MM.1S (cell line): ENCODE results near the gene ANKRD13A.
"Not testable (repeated sequence)": the region's sequence is repeated elsewhere in the genome, so short reads cannot be mapped to it uniquely, and the experiment has no call there.

Source experiments
- DNase-seq: peaks from one replicate; pipeline ENCODE4 v3.0.0-alpha.2; 2015
- H2AFZ ChIP-seq: fragments of 300-600 bp; sonication (generic); 2 replicates; pipeline ENCODE4 v1.6.0; 2016; ENCODE audit warnings: antibody characterized with exemption, low read length
- H3F3A ChIP-seq: fragments of 300-600 bp; sonication (generic); 2 replicates; pipeline ENCODE4 v1.6.1; 2016; ENCODE audit warnings: mild to moderate bottlenecking, antibody characterized with exemption, low read length, moderate library complexity, mixed read lengths; ENCODE audit not compliant: insufficient read depth
- H3K27ac ChIP-seq: fragments of 300-600 bp; sonication (generic); 2 replicates; pipeline ENCODE4 v1.5.1; 2016; ENCODE audit warnings: mild to moderate bottlenecking, low read length
- H3K27me3 ChIP-seq: fragments of 300-600 bp; sonication (generic); replicated peaks from 2 replicates; pipeline ENCODE4 v1.6.0; 2016; ENCODE audit warnings: low read length; ENCODE audit not compliant: insufficient read depth
- H3K36me3 ChIP-seq: fragments of 300-600 bp; sonication (generic); replicated peaks from 2 replicates; pipeline ENCODE4 v1.6.1; 2016; ENCODE audit warnings: mild to moderate bottlenecking, low read length, mixed read lengths; ENCODE audit not compliant: insufficient read depth
- H3K4me1 ChIP-seq: fragments of 300-600 bp; sonication (generic); 2 replicates; pipeline ENCODE4 v1.6.1; 2016; ENCODE audit warnings: low read length, mixed read lengths
- H3K4me2 ChIP-seq: fragments of 300-600 bp; sonication (generic); 2 replicates; pipeline ENCODE4 v1.6.0; 2016; ENCODE audit warnings: low read depth, low read length
- H3K4me3 ChIP-seq: fragments of 300-600 bp; sonication (generic); 2 replicates; pipeline ENCODE4 v1.5.1; 2016; ENCODE audit warnings: low read length, mixed read lengths
- H3K79me2 ChIP-seq: fragments of 300-600 bp; sonication (generic); 2 replicates; pipeline ENCODE4 v1.6.1; 2016; ENCODE audit warnings: mixed run types, low read length, mixed read lengths
- H3K9ac ChIP-seq: fragments of 300-600 bp; sonication (generic); 2 replicates; pipeline ENCODE4 v1.6.1; 2016; ENCODE audit warnings: low read length, mixed read lengths
- H3K9me2 ChIP-seq: fragments of 300-600 bp; sonication (generic); replicated peaks from 2 replicates; pipeline ENCODE4 v1.6.1; 2016; ENCODE audit warnings: mild to moderate bottlenecking, low read length, mixed read lengths; ENCODE audit not compliant: insufficient read depth
- H3K9me3 ChIP-seq: fragments of 300-600 bp; sonication (generic); replicated peaks from 2 replicates; pipeline ENCODE4 v1.6.1; 2016; ENCODE audit warnings: mild to moderate bottlenecking, low read length, mixed read lengths; ENCODE audit not compliant: insufficient read depth
- H4K20me1 ChIP-seq: fragments of 300-600 bp; sonication (generic); 2 replicates; pipeline ENCODE4 v1.6.1; 2016; ENCODE audit warnings: mild to moderate bottlenecking, low read length, moderate library complexity, mixed read lengths; ENCODE audit not compliant: insufficient read depth
- CTCF ChIP-seq: fragments of 300-600 bp; sonication (generic); IDR thresholded peaks from 2 replicates; pipeline ENCODE4 v1.5.1; 2016; ENCODE audit warnings: antibody characterized with exemption, low read length, mixed read lengths
- EZH2 ChIP-seq: fragments of 300-600 bp; sonication (generic); optimal IDR thresholded peaks from 2 replicates; pipeline ENCODE3; 2017; ENCODE audit warnings: low read depth, mild to moderate bottlenecking, antibody characterized with exemption, low read length, mixed read lengths
- EZH2phosphoT487 ChIP-seq: fragments of 300-600 bp; sonication (generic); IDR thresholded peaks from 2 replicates; pipeline ENCODE4 v1.6.1; 2018; ENCODE audit warnings: antibody characterized with exemption, low read length

The ANKRD13A gene

GRCh38 chr12:110050927-110051326 is 51.7 kb downstream of the ANKRD13A start:
- no peaks in the 10 kb centered on the region; the same call in 1 of the 2 replicates for H3K4me1 ChIP-seq
- no peak overlapping the region for H2AFZ ChIP-seq
- H3K36me3 ChIP-seq, result no peaks in the 10 kb centered on the region
- no peaks in the 10 kb centered on the region for H3K9me3 ChIP-seq
- H3K9me2 ChIP-seq, result no peaks in the 10 kb centered on the region
- H3F3A ChIP-seq, result no peaks in the 10 kb centered on the region; the same call in 1 of the 2 replicates
- H3K4me2 ChIP-seq, result no peak overlapping the region
- H3K4me3 ChIP-seq, result no peak overlapping the region
- H3K9ac ChIP-seq, result no peak overlapping the region
- H3K27me3 ChIP-seq, result no peaks in the 10 kb centered on the region
- no peak for DNase-seq
- no peaks in the 10 kb centered on the region for H4K20me1 ChIP-seq
- no peak overlapping the region for H3K27ac ChIP-seq
- no peak for TF ChIP-seq CTCF
- no peak for TF ChIP-seq EZH2
- H3K79me2 ChIP-seq, result peaks cover 20% of the 10 kb centered on the region

GRCh38 chr12:110055375-110056352 is 56.4 kb downstream of the ANKRD13A start:
- not testable (repeated sequence) for H4K20me1 ChIP-seq, H3K27me3 ChIP-seq, H2AFZ ChIP-seq, H3K9ac ChIP-seq, H3K27ac ChIP-seq, H3K9me3 ChIP-seq, H3F3A ChIP-seq, H3K79me2 ChIP-seq, H3K36me3 ChIP-seq, DNase-seq, H3K4me2 ChIP-seq, H3K4me1 ChIP-seq, H3K4me3 ChIP-seq, H3K9me2 ChIP-seq

GRCh38 chr12:110056643-110057042 is 57.4 kb downstream of the ANKRD13A start:
- H4K20me1 ChIP-seq, H3F3A ChIP-seq, H3K9me3 ChIP-seq, H3K4me3 ChIP-seq, DNase-seq, H3K27me3 ChIP-seq, H3K79me2 ChIP-seq, H2AFZ ChIP-seq, H3K27ac ChIP-seq, H3K9ac ChIP-seq, H3K36me3 ChIP-seq, H3K9me2 ChIP-seq, H3K4me2 ChIP-seq, H3K4me1 ChIP-seq: not testable (repeated sequence)

- Histone ChIP-seq H3K4me1 (no peaks in the 10 kb centered on the region; the same call in 1 of the 2 replicates), H3K36me3 (no peaks in the 10 kb centered on the region), H3K4me2 (no peak overlapping the region), H4K20me1 (no peaks in the 10 kb centered on the region), H3K9ac (no peak overlapping the region), H3K4me3 (no peak overlapping the region), H3K9me3 (no peaks in the 10 kb centered on the region), H2AFZ (no peak overlapping the region), H3K27ac (no peak overlapping the region), H3F3A (no peaks in the 10 kb centered on the region), H3K79me2 (no peaks in the 10 kb centered on the region), H3K9me2 (no peaks in the 10 kb centered on the region), H3K27me3 (no peaks in the 10 kb centered on the region)
- TF ChIP-seq EZH2 (no peak), CTCF (no peak), EZH2phosphoT487 (no peak)
- DNase-seq, result no peak
These were observed 59.8 kb downstream of the ANKRD13A start for GRCh38 chr12:110058875-110059615.
